ENCODE results near the gene ADAMTS2. TPM values are rescaled to one million over a fixed set of nuclear protein-coding genes. Genes with fewer than 3 reads are reported as not detected.

ADAMTS2 gene
- total and polyA plus RNA-seq, 3 donors from 2014 or later = 10.9 to 19.8 (median 13.6) TPM

DNA sequence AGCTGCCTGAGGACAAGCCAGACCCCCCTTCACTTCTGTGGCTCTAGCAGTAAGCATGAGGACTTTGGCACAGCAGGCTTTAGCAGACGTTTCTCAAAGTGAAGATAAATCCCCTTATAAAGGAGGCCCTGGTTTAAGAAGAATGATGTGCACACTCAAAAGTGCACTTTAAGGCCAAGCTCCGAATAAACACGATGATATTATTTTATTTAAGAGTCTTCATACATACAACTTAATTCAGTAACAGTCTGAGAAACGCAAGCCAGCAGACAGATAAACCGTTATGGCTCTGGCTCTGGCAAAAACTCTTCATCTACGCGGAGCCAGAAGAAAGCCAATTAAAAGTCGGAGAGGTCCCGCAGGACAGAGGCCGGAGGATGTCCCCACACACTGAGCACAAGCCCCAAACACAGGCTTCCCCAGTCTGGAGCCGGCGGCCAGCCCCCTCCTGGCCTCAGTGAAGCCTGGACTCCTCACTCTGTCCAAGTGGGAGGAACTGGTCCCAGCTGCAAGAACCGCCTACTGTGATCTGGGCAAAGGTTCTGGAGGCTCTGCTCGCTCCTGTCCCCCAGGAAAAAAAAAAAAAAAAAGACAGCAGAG, 44.6 kb downstream of the ADAMTS2 start:
- Histone ChIP-seq H3K4me3 (no peak overlapping the region), H3K27me3 (no peaks in the 10 kb centered on the region), H3K27ac (no peak overlapping the region), H3K36me3 (ENCODE audit: low read depth, missing control alignments) (no peaks in the 10 kb centered on the region), H3K4me1 (peaks cover under 1% of the 10 kb centered on the region), H3K9me3 (no peaks in the 10 kb centered on the region)
- WGBS, 2 donors = 35 to 49% methylated on average over 14 of the region's 14 CpGs
- intact Hi-C loops (cut with DNase I; ENCODE audit: low total_unique reads) = no loop called here
- peak; percentile 60 for DNase-seq
- TF ChIP-seq POLR2A (IDR thresholded peaks at IDR 0.05) = no peak
- TF ChIP-seq, protein P1, sequence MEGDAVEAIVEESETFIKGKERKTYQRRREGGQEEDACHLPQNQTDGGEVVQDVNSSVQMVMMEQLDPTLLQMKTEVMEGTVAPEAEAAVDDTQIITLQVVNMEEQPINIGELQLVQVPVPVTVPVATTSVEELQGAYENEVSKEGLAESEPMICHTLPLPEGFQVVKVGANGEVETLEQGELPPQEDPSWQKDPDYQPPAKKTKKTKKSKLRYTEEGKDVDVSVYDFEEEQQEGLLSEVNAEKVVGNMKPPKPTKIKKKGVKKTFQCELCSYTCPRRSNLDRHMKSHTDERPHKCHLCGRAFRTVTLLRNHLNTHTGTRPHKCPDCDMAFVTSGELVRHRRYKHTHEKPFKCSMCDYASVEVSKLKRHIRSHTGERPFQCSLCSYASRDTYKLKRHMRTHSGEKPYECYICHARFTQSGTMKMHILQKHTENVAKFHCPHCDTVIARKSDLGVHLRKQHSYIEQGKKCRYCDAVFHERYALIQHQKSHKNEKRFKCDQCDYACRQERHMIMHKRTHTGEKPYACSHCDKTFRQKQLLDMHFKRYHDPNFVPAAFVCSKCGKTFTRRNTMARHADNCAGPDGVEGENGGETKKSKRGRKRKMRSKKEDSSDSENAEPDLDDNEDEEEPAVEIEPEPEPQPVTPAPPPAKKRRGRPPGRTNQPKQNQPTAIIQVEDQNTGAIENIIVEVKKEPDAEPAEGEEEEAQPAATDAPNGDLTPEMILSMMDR (IDR thresholded peaks at IDR 0.05) = no peak

DNA sequence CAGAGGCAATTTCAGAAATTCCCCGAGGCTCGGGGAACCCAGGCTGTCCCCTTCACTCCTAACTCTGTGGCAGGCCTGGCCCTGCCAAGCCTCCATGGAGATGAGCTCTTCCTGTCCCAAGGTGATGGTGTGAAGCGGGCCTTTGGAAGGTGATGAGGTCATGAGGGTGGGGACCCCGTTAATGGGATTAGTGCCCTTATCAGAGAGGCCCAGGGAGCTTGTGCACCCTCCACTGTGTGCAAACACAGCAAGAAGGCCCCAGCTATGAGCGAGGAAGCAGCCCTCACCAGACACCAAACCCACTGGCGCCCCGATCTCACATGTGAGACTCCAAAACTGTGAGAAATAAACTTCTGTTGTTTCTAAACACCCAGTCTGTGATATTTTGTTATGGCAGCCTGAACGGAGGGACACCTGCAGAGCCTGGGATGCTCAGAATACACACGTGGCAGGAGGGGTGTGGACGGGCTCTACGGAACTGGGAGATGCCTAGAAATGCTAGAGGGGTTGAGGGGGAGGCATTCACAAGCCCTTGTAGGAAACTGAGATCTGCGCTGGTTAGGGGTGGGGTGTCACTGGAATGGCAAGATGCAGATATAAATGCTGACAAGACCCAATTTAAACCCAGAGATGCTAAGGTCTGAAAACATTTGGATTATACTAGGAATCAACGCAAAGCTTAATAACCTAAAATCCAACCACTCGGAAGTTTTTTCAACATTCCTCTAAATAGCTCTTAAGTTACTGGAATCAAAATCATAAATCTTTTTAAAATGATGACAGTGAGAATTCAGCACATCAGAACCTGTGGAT, 46.9 kb downstream of the ADAMTS2 start:
- 89 to 95% methylated on average over 12 to 14 of the region's 14 CpGs for WGBS, 2 donors
- Histone ChIP-seq H3K36me3 (ENCODE audit: low read depth, missing control alignments) (no peaks in the 10 kb centered on the region), H3K4me3 (no peak overlapping the region), H3K27ac (no peak overlapping the region), H3K27me3 (no peaks in the 10 kb centered on the region), H3K4me1 (peaks cover 3% of the 10 kb centered on the region), H3K9me3 (no peaks in the 10 kb centered on the region)
- intact Hi-C loops (cut with DNase I; ENCODE audit: low total_unique reads) = no loop called here
- TF ChIP-seq, protein P1 (IDR thresholded peaks at IDR 0.05) = no peak
- TF ChIP-seq POLR2A (IDR thresholded peaks at IDR 0.05) = no peak
- no peak for DNase-seq

DNA sequence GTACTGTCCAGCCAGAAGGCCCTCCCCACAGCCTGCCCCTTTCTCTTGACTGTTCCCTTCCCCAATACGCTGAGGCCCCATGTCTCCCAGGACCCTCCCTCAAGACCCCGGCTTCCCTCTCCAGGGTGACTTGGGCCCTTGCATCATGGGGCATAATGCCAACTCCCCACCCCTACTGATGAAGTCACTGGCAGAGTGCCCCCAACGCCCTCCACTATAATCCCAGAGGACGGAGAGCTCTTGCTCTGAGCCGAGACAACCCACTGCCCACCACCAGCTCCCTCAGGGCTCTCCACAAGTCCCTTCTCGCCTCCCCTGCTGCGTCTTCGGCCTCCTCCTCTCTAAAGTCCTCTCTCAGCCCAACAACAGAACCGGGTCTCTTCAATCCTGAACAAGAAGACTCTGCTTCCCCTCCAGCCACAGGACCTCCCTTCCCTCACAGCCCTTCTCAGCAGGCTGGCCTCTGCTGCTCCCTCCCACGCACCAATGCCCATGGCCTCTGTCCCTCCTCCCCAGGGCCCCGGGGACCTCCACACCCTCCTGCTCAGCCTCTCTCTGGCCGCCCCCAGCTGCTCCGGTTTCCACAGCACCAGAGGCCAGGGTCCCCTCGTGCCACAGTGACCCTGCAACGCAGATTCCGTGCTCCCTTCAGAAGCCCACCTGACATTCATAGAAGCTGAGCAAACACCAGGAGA, 47.6 kb downstream of the ADAMTS2 start:
- Histone ChIP-seq H3K27ac (no peak overlapping the region), H3K4me1 (peaks cover 9% of the 10 kb centered on the region), H3K9me3 (no peaks in the 10 kb centered on the region), H3K36me3 (ENCODE audit: low read depth, missing control alignments) (no peaks in the 10 kb centered on the region), H3K4me3 (no peak overlapping the region), H3K27me3 (no peaks in the 10 kb centered on the region)
- intact Hi-C loops (cut with DNase I; ENCODE audit: low total_unique reads) = no loop called here
- TF ChIP-seq, protein P1 (IDR thresholded peaks at IDR 0.05) = no peak
- no peak for TF ChIP-seq POLR2A (IDR thresholded peaks at IDR 0.05)
- no peak for DNase-seq
- WGBS, 2 donors = 80 to 87% methylated on average over 16 of the region's 16 CpGs

DNA sequence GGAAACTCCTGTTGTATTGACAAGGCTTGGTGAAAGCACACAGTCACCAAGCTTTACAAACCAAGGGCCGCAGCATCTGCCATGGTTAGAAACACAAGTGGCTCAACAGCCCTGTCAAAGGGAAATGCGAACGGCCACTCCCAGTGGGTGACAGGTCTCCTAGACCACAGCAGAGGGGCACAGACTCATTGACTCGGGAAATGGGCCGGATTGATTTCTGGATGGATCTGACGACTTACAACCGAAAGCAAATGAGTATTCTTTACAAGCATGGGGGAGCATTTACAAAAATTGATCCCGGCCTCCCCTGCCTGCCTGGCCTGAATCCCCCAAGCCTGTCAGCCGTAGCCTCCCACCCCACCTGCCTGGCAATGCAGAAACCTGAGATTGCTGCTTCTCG, 48.2 kb downstream of the ADAMTS2 start:
- Histone ChIP-seq H3K27me3 (no peaks in the 10 kb centered on the region), H3K36me3 (ENCODE audit: low read depth, missing control alignments) (no peaks in the 10 kb centered on the region), H3K9me3 (no peaks in the 10 kb centered on the region), H3K4me1 (peaks cover 9% of the 10 kb centered on the region), H3K27ac (no peak overlapping the region), H3K4me3 (no peak overlapping the region)
- TF ChIP-seq, protein P1 (IDR thresholded peaks at IDR 0.05) = no peak
- no peak for TF ChIP-seq POLR2A (IDR thresholded peaks at IDR 0.05)
- intact Hi-C loops (cut with DNase I; ENCODE audit: low total_unique reads) = no loop called here
- 91 to 96% methylated on average over 9 to 10 of the region's 10 CpGs for WGBS, 2 donors
- no peak for DNase-seq
